Smooth muscle cell (in vitro differentiated cells): ENCODE measurements around the gene PLEKHA6. TPM values are rescaled to one million over a fixed set of nuclear protein-coding genes. Genes with fewer than 3 reads are reported as not detected.
A peak's percentile ranks its signal among the peaks of the same experiment; 100 is the strongest.

Experiments
- DNase-seq: peaks from one replicate; lab custom pipeline; 2025; ENCODE audit not compliant: unreplicated experiment; lab: John Stamatoyannopoulos, UW
- H2AFZ ChIP-seq: fragments of 200-600 bp; sonication (generic); 2 replicates; pipeline ENCODE4 v1.6.0; 2016; ENCODE audit warnings: antibody characterized with exemption, low read depth, mild to moderate bottlenecking
- H3F3A ChIP-seq: fragments of 200-600 bp; sonication (generic); 2 replicates; pipeline ENCODE4 v1.6.0; 2017; ENCODE audit warnings: antibody characterized with exemption, low read depth
- H3K27ac ChIP-seq: fragments of 200-600 bp; sonication (generic); 2 replicates; pipeline ENCODE4 v1.5.1; 2016; ENCODE audit warnings: low read depth, mild to moderate bottlenecking
- H3K27me3 ChIP-seq: fragments of 200-600 bp; sonication (generic); 2 replicates; pipeline ENCODE4 v1.6.1; 2016; ENCODE audit warnings: low read depth, mild to moderate bottlenecking
- H3K36me3 ChIP-seq: fragments of 200-600 bp; sonication (generic); 2 replicates; pipeline ENCODE4 v1.5.1; 2016; ENCODE audit warnings: low read depth
- H3K4me1 ChIP-seq: fragments of 200-600 bp; sonication (generic); 2 replicates; pipeline ENCODE4 v1.5.1; 2016; ENCODE audit warnings: low read depth
- H3K4me2 ChIP-seq: fragments of 200-600 bp; sonication (generic); 2 replicates; pipeline ENCODE4 v1.6.0; 2016; ENCODE audit warnings: mild to moderate bottlenecking
- H3K4me3 ChIP-seq: fragments of 200-600 bp; sonication (generic); 2 replicates; pipeline ENCODE4 v1.5.1; 2016; ENCODE audit warnings: mild to moderate bottlenecking
- H3K79me2 ChIP-seq: fragments of 200-600 bp; sonication (generic); 2 replicates; pipeline ENCODE4 v1.6.0; 2016; ENCODE audit warnings: low read depth, mild to moderate bottlenecking
- H3K9ac ChIP-seq: fragments of 200-600 bp; sonication (generic); 2 replicates; pipeline ENCODE4 v1.6.0; 2016; ENCODE audit warnings: low read depth
- H3K9me3 ChIP-seq: fragments of 200-600 bp; sonication (generic); replicated peaks from 2 replicates; pipeline ENCODE4 v1.5.1; 2016; ENCODE audit warnings: low read depth
- H4K20me1 ChIP-seq: fragments of 200-600 bp; sonication (generic); 2 replicates; pipeline ENCODE4 v1.6.0; 2016; ENCODE audit warnings: low read depth
- CTCF ChIP-seq: fragments of 200-600 bp; sonication (generic); IDR thresholded peaks from 2 replicates; pipeline ENCODE4 v1.5.1; 2017; ENCODE audit warnings: borderline replicate concordance, mild to moderate bottlenecking, antibody characterized with exemption; ENCODE audit not compliant: insufficient read depth, poor library complexity, severe bottlenecking
- WGBS: methylation state at CpG from one replicate; pipeline ENCODE4 v1.1.7; 2016; ENCODE audit warnings: low lambda C conversion rate; 5-methylcytosine and 5-hydroxymethylcytosine counted together
- polyA plus RNA-seq: library from polyadenylated mRNA; unstranded; fragments of >200 nt; fragmentation: Nextera tagmentation; extraction: Ambion mirVana; gene quantifications from 2 replicates; pipeline ENCODE4 v1.2.1, GENCODE V29; 2016
- total RNA-seq: library from RNA; depleted of rRNA; stranded (reverse); fragments of >200 nt; gene quantifications from 2 replicates; pipeline ENCODE4 v1.2.3, GENCODE V29; 2014

PLEKHA6 gene
- total and polyA plus RNA-seq, 2 experiments from 2014 or later = 0.45 to 0.85 TPM

GRCh38 chr1:204308023-204308628 is 51.6 kb downstream of the PLEKHA6 start:
- no peak for TF ChIP-seq CTCF
- 83% methylated on average over 4 of the region's 4 CpGs for WGBS
- Histone ChIP-seq H3K9ac (no peak overlapping the region), H3K4me2 (peak overlapping the region; percentile 80), H3K4me1 (peaks cover 18% of the 10 kb centered on the region), H3K36me3 (no peaks in the 10 kb centered on the region), H2AFZ (no peak overlapping the region), H3K27me3 (peaks cover 6% of the 10 kb centered on the region), H3K4me3 (no peak overlapping the region), H3K9me3 (no peaks in the 10 kb centered on the region), H3K27ac (no peak overlapping the region), H3K79me2 (no peaks in the 10 kb centered on the region), H3F3A (no peaks in the 10 kb centered on the region), H4K20me1 (no peaks in the 10 kb centered on the region)
- DNase-seq = no peak

- H3K9ac ChIP-seq = no peak overlapping the region
- peak overlapping the region; percentile 80 for H3K4me2 ChIP-seq
- H2AFZ ChIP-seq = peak overlapping the region; percentile 6
- H3K4me3 ChIP-seq = peak overlapping the region; percentile 36
- H3K9me3 ChIP-seq = no peaks in the 10 kb centered on the region
- WGBS = 9% methylated on average over 12 of the region's 12 CpGs
- no peak overlapping the region for H3K27ac ChIP-seq
- H3K27me3 ChIP-seq = peaks cover 6% of the 10 kb centered on the region
- no peak for TF ChIP-seq CTCF
- H4K20me1 ChIP-seq = no peaks in the 10 kb centered on the region
- no peak for DNase-seq
- no peaks in the 10 kb centered on the region for H3K36me3 ChIP-seq
- no peaks in the 10 kb centered on the region for H3F3A ChIP-seq
- peaks cover 18% of the 10 kb centered on the region for H3K4me1 ChIP-seq
- no peaks in the 10 kb centered on the region for H3K79me2 ChIP-seq
Measured at GRCh38 chr1:204307334-204307883, 52.3 kb downstream of the PLEKHA6 start.

- Histone ChIP-seq H3K4me1 (peaks cover 18% of the 10 kb centered on the region), H3F3A (no peaks in the 10 kb centered on the region), H3K4me3 (no peak overlapping the region), H3K27me3 (peaks cover 6% of the 10 kb centered on the region), H3K27ac (no peak overlapping the region), H3K79me2 (no peaks in the 10 kb centered on the region), H3K36me3 (no peaks in the 10 kb centered on the region), H2AFZ (no peak overlapping the region), H3K9ac (no peak overlapping the region), H4K20me1 (no peaks in the 10 kb centered on the region), H3K4me2 (no peak overlapping the region), H3K9me3 (no peaks in the 10 kb centered on the region)
- no peak for DNase-seq
- TF ChIP-seq CTCF = no peak
- WGBS = 95% methylated on average over 3 of the region's 3 CpGs
Measured at GRCh38 chr1:204306076-204306475, 53.7 kb downstream of the PLEKHA6 start.

GRCh38 chr1:204304067-204304466 is 55.7 kb downstream of the PLEKHA6 start:
- no peaks in the 10 kb centered on the region for H3K79me2 ChIP-seq
- H3K27ac ChIP-seq = no peak overlapping the region
- peaks cover 6% of the 10 kb centered on the region for H3K27me3 ChIP-seq
- H4K20me1 ChIP-seq = no peaks in the 10 kb centered on the region
- no peaks in the 10 kb centered on the region for H3F3A ChIP-seq
- no peaks in the 10 kb centered on the region for H3K9me3 ChIP-seq
- H3K4me2 ChIP-seq = no peak overlapping the region
- no peak for TF ChIP-seq CTCF
- H3K9ac ChIP-seq = no peak overlapping the region
- DNase-seq = no peak
- 35% methylated on average over 4 of the region's 4 CpGs for WGBS
- peaks cover 18% of the 10 kb centered on the region for H3K4me1 ChIP-seq
- H3K36me3 ChIP-seq = no peaks in the 10 kb centered on the region
- no peak overlapping the region for H3K4me3 ChIP-seq
- H2AFZ ChIP-seq = no peak overlapping the region
